Spinal cord (tissue), 10 donors: ENCODE results near the gene NFIB. TPM values are rescaled to one million over a fixed set of nuclear protein-coding genes. Genes with fewer than 3 reads are reported as not detected.

ENCODE experiments used
- DNase-seq, 6 donors: peaks; one replicate each; pipeline versions ENCODE4 v3.0.0 to v3.0.0-alpha.2; 2013 to 2015; ENCODE audit warnings: low spot score in 6 of 6, low read depth in 4 of 6
- H3K27ac ChIP-seq: one replicate; pipeline ENCODE4 v1.5.1; 2013; ENCODE audit warnings: low read depth, low read length, control low read depth
- H3K27me3 ChIP-seq: one replicate; pipeline ENCODE4 v1.6.1; 2013; ENCODE audit warnings: low read length; ENCODE audit not compliant: control insufficient read depth, insufficient read depth
- H3K36me3 ChIP-seq: one replicate; pipeline ENCODE4 v1.6.1; 2013; ENCODE audit warnings: low read length; ENCODE audit not compliant: control insufficient read depth, insufficient read depth
- H3K4me1 ChIP-seq: one replicate; pipeline ENCODE4 v1.6.1; 2013; ENCODE audit warnings: low read length; ENCODE audit not compliant: control insufficient read depth, insufficient read depth
- H3K4me3 ChIP-seq: one replicate; pipeline ENCODE4 v1.5.1; 2013; ENCODE audit warnings: low read depth, low read length, control low read depth
- H3K9me3 ChIP-seq: one replicate; pipeline ENCODE4 v1.6.1; 2013; ENCODE audit warnings: low read length; ENCODE audit not compliant: control insufficient read depth, insufficient read depth
- WGBS: methylation state at CpG from one replicate; pipeline ENCODE4 v1.1.5; 2013; ENCODE audit warnings: missing lambda C conversion rate; ENCODE audit not compliant: insufficient coverage; 5-methylcytosine and 5-hydroxymethylcytosine counted together
- polyA plus RNA-seq, 2 donors: library from polyadenylated mRNA; unstranded; fragments of 120-200 nt; gene quantifications; one replicate each; pipeline ENCODE4 v1.2.1, GENCODE V29; 2013; ENCODE audit not compliant: insufficient read length in 2 of 2
- total RNA-seq, 2 donors: library from RNA; depleted of rRNA in 1 of 2; stranded (reverse); fragments of 120-200 nt in 1 of 2; fragments of >200 nt in 1 of 2; gene quantifications; one replicate each; pipeline versions ENCODE4 v1.2.3 to v1.2.4, GENCODE V29; 2013 to 2014
- donor health status: healthy.

NFIB gene
- total and polyA plus RNA-seq, 4 donors = 56.4 to 97.5 (median 90.0) TPM

DNA sequence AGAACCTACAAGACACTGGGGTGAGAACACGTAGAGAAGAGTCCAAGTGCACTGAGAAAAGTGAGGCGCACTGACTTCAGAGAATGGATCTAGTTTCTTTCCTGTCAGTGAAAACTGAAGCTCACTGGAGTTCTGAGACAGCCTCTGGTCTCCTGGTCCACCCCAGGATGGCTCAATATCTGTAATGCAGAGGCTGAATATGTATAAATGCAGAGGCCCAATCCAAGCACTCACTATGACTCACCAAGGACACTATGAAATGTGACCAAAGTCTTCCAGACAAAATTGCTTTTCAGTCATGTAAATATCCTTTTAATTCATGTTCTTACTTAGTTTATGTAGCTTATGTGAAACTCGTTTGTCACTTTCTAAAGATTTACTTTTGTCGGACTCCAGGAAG is 53.8 kb downstream of the NFIB start:
- Histone ChIP-seq H3K27me3 (no peaks in the 10 kb centered on the region), H3K9me3 (no peaks in the 10 kb centered on the region), H3K4me3 (no peak overlapping the region), H3K27ac (no peak overlapping the region), H3K4me1 (no peaks in the 10 kb centered on the region), H3K36me3 (no peaks in the 10 kb centered on the region)
- 86% methylated on average over 2 of the region's 4 CpGs for WGBS
- DNase-seq = no peak

- H3K9me3 ChIP-seq = no peaks in the 10 kb centered on the region
- WGBS = 75% methylated on average over 1 of the region's 4 CpGs
- H3K27me3 ChIP-seq = no peaks in the 10 kb centered on the region
- no peak overlapping the region for H3K27ac ChIP-seq
- no peak overlapping the region for H3K4me3 ChIP-seq
- no peaks in the 10 kb centered on the region for H3K4me1 ChIP-seq
- DNase-seq = no peak
- no peaks in the 10 kb centered on the region for H3K36me3 ChIP-seq
Observed at GRCh38 chr9:14258660-14259239, 55.2 kb downstream of the NFIB start.

DNA sequence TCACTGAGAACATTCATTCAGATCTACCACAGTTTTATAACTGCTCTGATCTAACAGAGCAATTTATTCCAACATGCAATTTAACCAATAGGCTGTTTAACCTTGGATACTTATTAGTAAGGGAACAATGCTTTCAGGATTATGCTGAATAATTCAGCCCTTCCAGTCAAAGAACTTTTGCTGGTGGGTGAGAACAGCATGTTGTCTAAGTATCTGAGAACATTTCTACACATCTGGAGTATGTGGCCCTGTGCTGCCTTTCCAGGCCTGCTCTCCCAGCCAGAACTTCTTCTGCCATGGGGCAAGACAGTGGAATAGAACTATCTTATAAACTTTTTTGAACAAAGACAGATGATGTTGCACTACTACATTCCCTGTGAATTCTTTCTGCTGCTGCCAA is 55.8 kb downstream of the NFIB start:
- DNase-seq = no peak
- Histone ChIP-seq H3K4me1 (no peaks in the 10 kb centered on the region), H3K4me3 (no peak overlapping the region)

GRCh38 chr9:14256588-14256987 is 57.4 kb downstream of the NFIB start:
- no peak for DNase-seq
- Histone ChIP-seq H3K27me3 (no peaks in the 10 kb centered on the region), H3K27ac (no peak overlapping the region), H3K36me3 (no peaks in the 10 kb centered on the region), H3K4me3 (no peak overlapping the region), H3K4me1 (peaks cover 1% of the 10 kb centered on the region), H3K9me3 (no peaks in the 10 kb centered on the region)
- WGBS = 79% methylated on average over 1 of the region's 1 CpG

More for the DNA sequence above, 55.8 kb downstream of the NFIB start:
- Histone ChIP-seq H3K36me3 (no peaks in the 10 kb centered on the region), H3K27ac (no peak overlapping the region), H3K27me3 (no peaks in the 10 kb centered on the region), H3K9me3 (no peaks in the 10 kb centered on the region)

GRCh38 chr9:14251154-14252071 is 62.5 kb downstream of the NFIB start:
- Histone ChIP-seq H3K27me3 (no peaks in the 10 kb centered on the region), H3K36me3 (peaks cover 6% of the 10 kb centered on the region), H3K4me3 (no peak overlapping the region), H3K9me3 (no peaks in the 10 kb centered on the region), H3K27ac (peak overlapping the region; percentile 59), H3K4me1 (peaks cover 10% of the 10 kb centered on the region)
- DNase-seq = peak in 5 of 6 donors; percentile 58 to 93 (median 70)
- WGBS = 8% methylated on average over 4 of the region's 10 CpGs

GRCh38 chr9:14250794-14251153 is 63.2 kb downstream of the NFIB start:
- WGBS = no CpG with 5 or more reads among the region's 1 CpG
- no peak overlapping the region for H3K4me3 ChIP-seq

GRCh38 chr9:14249527-14249926 is 64.4 kb downstream of the NFIB start:
- peaks cover 10% of the 10 kb centered on the region for H3K4me1 ChIP-seq
- no peaks in the 10 kb centered on the region for H3K9me3 ChIP-seq
- WGBS = no CpG with 5 or more reads among the region's 2 CpGs
- H3K27ac ChIP-seq = no peak overlapping the region
- H3K27me3 ChIP-seq = no peaks in the 10 kb centered on the region
- no peak for DNase-seq
- H3K4me3 ChIP-seq = no peak overlapping the region
- peaks cover 6% of the 10 kb centered on the region for H3K36me3 ChIP-seq

More at GRCh38 chr9:14250794-14251153, 63.2 kb downstream of the NFIB start:
- DNase-seq = no peak
- Histone ChIP-seq H3K4me1 (peaks cover 10% of the 10 kb centered on the region), H3K9me3 (no peaks in the 10 kb centered on the region), H3K36me3 (peaks cover 6% of the 10 kb centered on the region), H3K27me3 (no peaks in the 10 kb centered on the region), H3K27ac (no peak overlapping the region)

- peaks cover 10% of the 10 kb centered on the region for H3K4me1 ChIP-seq
- no peak overlapping the region for H3K27ac ChIP-seq
- no peak for DNase-seq
- no CpG with 5 or more reads among the region's 1 CpG for WGBS
- no peak overlapping the region for H3K4me3 ChIP-seq
- no peaks in the 10 kb centered on the region for H3K9me3 ChIP-seq
- H3K36me3 ChIP-seq = peaks cover 6% of the 10 kb centered on the region
- H3K27me3 ChIP-seq = no peaks in the 10 kb centered on the region
Observed at GRCh38 chr9:14248149-14248548, 65.8 kb downstream of the NFIB start.

DNA sequence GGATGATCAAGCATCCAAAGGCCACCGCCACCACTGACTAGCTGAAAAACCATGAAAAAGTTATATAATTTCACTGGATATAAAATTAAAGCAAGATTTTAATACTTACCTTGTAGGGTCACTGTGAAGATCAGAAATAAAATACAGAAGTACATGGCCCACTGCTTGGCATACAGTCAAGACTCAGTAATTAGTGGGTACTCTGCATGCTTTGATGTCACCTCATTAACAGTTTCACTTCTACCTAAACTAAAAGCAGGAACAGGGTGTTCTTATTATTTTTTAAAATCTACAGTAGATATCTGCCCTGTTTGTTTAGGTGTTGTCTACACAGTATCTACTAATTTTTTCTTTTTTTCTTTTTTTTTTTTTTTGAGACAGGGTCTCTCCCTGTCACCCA is 66.4 kb downstream of the NFIB start:
- Histone ChIP-seq H3K9me3 (no peaks in the 10 kb centered on the region), H3K4me1 (peaks cover 10% of the 10 kb centered on the region), H3K27ac (no peak overlapping the region), H3K4me3 (no peak overlapping the region), H3K36me3 (peaks cover 6% of the 10 kb centered on the region), H3K27me3 (no peaks in the 10 kb centered on the region)
- DNase-seq = no peak
- no CpG with 5 or more reads among the region's 1 CpG for WGBS

GRCh38 chr9:14246951-14247350 is 67.0 kb downstream of the NFIB start:
- Histone ChIP-seq H3K9me3 (no peaks in the 10 kb centered on the region), H3K27me3 (no peaks in the 10 kb centered on the region), H3K4me3 (no peak overlapping the region), H3K27ac (no peak overlapping the region), H3K4me1 (peaks cover 10% of the 10 kb centered on the region), H3K36me3 (peaks cover 6% of the 10 kb centered on the region)
- no peak for DNase-seq
- WGBS = 50% methylated on average over 1 of the region's 1 CpG
